ENCODE data around the gene SPRR1A.

SPRR1A gene

GRCh38 chr1:153032677-153033308 is 48.9 kb downstream of the SPRR1A start:
- no peak for DNase-seq

- no peak for DNase-seq
Measured at GRCh38 chr1:153035211-153035610, 51.3 kb downstream of the SPRR1A start.

All from stimulated activated CD4-positive, alpha-beta T cell treated with anti-CD3 and anti-CD28 coated beads, Interleukin-2, amount 100 ng/mL, for 48 hours (primary cell).